Measurements from ENCODE around the gene RPL18.

Gene RPL18

DNA sequence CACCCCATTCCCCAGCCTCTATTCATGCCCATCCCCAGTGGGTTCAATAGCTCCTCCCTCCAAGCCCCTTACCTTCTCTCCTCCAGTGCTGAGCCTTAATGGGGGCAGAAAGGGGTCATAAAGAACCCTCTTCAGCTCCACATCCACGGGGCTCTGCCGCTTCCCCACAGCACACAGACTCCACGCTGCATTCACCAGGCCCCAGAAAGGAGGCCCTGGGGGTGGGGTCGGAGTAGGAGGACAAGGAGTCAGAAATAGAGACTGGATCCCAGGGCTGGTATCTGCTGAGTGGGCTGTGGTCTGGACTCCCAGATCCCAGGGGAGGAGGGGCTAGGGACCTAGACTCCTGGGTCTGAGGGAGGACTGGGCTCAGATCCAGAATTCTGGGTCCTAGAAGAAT is 25.4 kb upstream of the RPL18 start:
- TF ChIP-seq, protein P1, sequence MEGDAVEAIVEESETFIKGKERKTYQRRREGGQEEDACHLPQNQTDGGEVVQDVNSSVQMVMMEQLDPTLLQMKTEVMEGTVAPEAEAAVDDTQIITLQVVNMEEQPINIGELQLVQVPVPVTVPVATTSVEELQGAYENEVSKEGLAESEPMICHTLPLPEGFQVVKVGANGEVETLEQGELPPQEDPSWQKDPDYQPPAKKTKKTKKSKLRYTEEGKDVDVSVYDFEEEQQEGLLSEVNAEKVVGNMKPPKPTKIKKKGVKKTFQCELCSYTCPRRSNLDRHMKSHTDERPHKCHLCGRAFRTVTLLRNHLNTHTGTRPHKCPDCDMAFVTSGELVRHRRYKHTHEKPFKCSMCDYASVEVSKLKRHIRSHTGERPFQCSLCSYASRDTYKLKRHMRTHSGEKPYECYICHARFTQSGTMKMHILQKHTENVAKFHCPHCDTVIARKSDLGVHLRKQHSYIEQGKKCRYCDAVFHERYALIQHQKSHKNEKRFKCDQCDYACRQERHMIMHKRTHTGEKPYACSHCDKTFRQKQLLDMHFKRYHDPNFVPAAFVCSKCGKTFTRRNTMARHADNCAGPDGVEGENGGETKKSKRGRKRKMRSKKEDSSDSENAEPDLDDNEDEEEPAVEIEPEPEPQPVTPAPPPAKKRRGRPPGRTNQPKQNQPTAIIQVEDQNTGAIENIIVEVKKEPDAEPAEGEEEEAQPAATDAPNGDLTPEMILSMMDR (IDR thresholded peaks at IDR 0.05), result no peak
- no peak for TF ChIP-seq ZFX (IDR thresholded peaks at IDR 0.05; ENCODE audit: borderline replicate concordance)
- 0 out of 2 replicates have a peak overlapping the region, but pooled peaks have one; percentile 95 for H3K27ac ChIP-seq

DNA sequence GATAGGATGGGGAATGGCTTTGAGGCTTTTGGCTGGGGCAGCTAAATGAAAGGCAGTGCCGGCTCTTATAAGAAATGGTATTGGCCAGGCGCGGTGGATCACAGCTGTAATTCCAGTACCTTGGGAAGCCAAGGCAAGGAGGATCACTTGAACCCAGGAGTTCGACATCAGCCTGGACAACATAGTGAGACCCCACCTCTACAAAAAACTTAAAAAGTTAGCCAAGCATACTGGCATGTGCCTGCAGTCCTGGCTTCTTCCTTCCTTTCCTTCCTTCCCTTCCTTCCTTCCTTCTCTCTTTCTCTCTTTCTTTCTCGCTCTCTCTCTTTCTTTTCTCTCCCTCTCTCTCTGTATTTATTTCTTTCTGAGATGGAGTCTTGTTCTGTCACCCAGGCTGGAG is 23.9 kb upstream of the RPL18 start:
- no peak for TF ChIP-seq ZFX (IDR thresholded peaks at IDR 0.05; ENCODE audit: borderline replicate concordance)
- TF ChIP-seq, protein P1 (IDR thresholded peaks at IDR 0.05), result no peak
- peak overlapping the region; percentile 100 for H3K27ac ChIP-seq

DNA sequence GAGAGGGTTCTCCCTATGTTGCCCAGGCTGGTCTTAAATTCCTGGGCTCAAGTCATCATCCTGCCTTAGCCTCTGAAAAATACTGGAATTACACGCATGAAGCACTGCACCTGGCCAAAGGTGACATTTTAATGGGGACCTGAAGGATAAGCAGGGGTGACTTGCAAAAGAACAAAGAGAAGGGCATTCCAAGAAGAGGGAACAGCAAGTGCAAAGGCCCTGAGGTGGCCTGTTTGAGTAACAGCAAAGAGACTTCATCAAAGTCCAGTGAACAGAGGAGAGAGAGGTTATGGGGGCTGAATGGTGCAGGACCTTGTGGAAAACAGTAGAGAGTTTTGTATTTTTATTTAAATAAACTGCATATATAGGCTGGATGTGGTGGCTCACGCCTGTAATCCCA is 22.9 kb upstream of the RPL18 start:
- H3K27ac ChIP-seq, result peak overlapping the region; percentile 100
- TF ChIP-seq ZFX (IDR thresholded peaks at IDR 0.05; ENCODE audit: borderline replicate concordance), result no peak
- TF ChIP-seq, protein P1 (IDR thresholded peaks at IDR 0.05), result no peak

DNA sequence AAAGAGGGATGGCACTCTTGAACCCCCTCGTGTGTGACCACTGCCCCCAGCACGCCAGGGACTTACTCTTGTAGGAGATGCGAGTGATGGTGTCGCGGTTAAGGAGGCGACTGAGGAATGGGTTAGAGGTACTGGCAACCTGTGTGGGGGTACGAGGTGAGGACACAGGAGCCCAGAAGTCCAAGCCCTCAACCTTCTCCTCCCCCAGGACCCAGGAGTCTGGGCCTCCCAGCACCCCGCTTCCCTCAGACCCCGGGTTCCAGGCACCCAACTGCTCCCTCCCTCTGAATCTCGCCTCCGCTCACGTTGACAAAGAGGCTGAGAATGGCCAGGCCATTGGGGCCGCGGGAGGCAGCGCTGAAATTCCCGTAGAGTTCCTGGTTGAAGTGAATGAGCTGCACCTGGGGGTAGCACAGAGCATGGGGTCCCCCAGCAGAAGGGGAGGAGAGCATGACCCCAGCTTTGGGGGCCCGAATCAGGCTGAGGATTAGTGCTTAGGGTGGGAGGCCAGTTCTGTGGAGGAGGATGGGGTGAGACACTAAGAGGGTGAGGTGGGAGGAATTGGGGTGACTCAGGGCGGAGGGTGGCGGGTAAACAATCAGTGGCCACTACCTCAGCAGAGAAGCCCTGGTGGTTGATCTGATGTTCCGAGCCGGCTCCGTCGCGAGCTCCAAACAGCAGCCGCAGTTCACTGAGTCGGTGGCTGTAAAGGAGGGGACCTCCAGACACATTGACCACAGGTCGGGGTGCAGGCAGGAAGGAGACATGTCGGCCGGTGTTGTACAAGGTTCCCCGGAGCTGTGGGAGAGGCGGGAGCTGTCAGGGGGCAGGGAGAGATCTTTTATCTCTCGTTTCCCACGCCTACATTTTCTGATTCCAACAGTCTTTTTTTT is 20.8 kb upstream of the RPL18 start:
- TF ChIP-seq ZFX (IDR thresholded peaks at IDR 0.05; ENCODE audit: borderline replicate concordance), result no peak
- TF ChIP-seq, protein P1 (IDR thresholded peaks at IDR 0.05), result no peak
- peak overlapping the region; percentile 100 for H3K27ac ChIP-seq

DNA sequence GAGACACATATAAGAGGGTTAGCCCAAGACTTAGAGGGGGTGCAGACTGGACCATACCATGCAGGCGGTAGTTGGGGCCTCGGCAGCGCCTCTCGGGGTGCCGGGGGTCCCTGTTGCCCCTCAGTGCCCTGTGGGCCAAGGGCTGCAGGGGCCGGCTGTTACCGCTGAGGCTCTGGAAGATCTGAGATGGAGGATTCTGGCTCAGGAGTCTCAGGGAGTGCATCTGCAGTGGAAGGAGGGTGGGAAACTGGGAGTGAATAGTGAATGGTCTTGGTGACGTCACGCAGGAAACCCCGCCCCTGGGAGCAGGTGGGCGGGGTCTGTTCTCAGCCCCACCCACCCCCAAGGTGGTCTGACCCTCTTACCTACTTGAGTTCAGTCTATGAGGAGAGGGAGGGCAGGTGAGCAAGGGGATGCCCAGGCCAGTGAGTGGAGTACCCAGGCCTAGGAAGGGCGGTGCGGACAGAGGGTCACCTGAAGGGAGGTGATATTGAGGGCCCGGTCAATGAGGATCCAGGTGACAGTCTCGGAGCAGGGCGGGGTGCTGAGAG is 19.9 kb upstream of the RPL18 start:
- no peak for TF ChIP-seq ZFX (IDR thresholded peaks at IDR 0.05; ENCODE audit: borderline replicate concordance)
- peak overlapping the region; percentile 100 for H3K27ac ChIP-seq

DNA sequence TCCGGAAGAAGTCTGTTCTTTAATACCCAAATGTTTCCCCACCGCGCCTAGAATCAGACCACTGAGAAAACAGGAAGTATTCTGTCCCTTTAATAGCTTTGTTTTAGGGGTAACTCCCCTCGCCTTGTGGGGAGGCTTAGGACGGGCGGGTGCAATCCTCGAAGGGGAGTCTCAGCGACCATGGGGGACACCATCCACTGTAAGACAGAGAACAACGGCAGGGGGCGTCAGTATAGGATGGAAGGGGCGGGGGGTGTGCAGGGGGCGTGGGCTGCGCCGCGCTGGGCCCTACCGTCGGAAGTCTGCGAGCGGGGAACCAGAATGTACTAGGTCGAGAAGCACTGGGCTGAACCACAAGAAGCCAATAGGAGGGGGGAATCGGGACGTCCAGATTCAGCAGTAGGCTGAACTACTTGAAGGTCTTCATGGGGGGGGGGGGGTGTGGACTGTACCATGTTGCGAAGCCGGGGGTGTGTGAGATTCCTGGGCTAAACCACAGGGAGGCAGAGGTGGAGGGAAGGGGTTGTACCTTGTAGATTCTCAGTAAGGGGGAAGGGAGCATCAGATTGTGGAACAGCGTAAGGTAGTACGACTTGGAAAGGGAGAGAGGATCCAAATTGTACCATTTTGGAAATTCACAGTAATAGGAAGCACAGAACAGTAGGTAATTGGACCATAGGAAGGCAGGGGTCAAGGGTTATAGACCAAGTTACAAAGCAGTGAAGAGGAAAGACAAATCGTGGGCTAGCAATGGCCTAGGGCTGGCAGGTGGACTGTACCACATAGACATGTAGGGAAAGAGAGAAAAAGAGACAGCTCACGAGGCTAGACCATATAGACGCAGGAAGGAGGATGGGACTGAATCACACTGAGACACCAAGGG is 19.2 kb upstream of the RPL18 start:
- TF ChIP-seq, protein P1 (IDR thresholded peaks at IDR 0.05), result peak; percentile 15; the same call in 1 of the 2 replicates
- no peak for TF ChIP-seq ZFX (IDR thresholded peaks at IDR 0.05; ENCODE audit: borderline replicate concordance)
- peak overlapping the region; percentile 100 for H3K27ac ChIP-seq

DNA sequence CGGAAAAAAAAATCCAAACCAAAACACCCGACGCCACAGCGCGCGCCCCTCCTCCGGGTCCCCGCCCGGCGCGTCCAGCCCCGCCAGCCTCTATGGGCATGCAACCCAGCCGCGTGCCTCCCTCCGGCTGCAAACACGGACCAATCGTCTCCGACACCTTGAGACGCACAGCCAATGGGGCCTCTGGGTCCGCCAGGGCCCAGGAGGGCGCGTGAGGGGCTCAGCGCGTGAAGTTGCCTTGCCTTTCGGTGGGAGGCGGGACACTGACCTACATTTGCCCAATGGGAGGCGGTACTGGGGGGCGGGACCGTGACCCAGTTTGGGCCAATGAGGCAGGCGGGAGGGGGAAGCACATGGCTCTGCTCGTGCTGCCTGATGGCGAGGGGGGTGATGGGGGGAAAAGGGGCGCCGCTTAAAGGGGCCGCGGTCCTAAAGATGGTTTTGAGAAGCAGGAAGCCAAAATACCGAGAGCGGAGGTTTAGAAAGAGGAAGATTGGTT is 18.5 kb upstream of the RPL18 start:
- TF ChIP-seq, protein P1 (IDR thresholded peaks at IDR 0.05), result no peak
- TF ChIP-seq ZFX (IDR thresholded peaks at IDR 0.05; ENCODE audit: borderline replicate concordance), result no peak
- H3K27ac ChIP-seq, result peak overlapping the region; percentile 100

Measured in 22Rv1 (cell line).